H1 (cell line): ENCODE results near the gene AIG1.

Experiments used
- HDAC2 ChIP-seq, 2 experiments: fragments of 300-600 bp in 1 of 2; sonication (generic) in 1 of 2; IDR thresholded peaks; 2 replicates each; pipeline ENCODE4 v1.6.1; 2011 to 2012; ENCODE audit warnings: low read depth in 2 of 2, low read length in 2 of 2, mild to moderate bottlenecking in 2 of 2, moderate library complexity in 2 of 2, borderline replicate concordance in 1 of 2, inconsistent platforms in 1 of 2
- KDM4A ChIP-seq: IDR thresholded peaks from one replicate; pipeline ENCODE4 v1.7.1; 2012; ENCODE audit warnings: low read depth, mild to moderate bottlenecking, moderate library complexity, low read length, inconsistent platforms; ENCODE audit not compliant: severe bottlenecking
- POLR2A ChIP-seq, 2 experiments: IDR thresholded peaks; 1 replicate in 1 of 2; 2 replicates in 1 of 2; pipeline ENCODE4 v1.6.1; 2011; ENCODE audit warnings: low read depth in 2 of 2, low read length in 2 of 2, mild to moderate bottlenecking in 2 of 2; ENCODE audit errors: control extremely low read depth in 1 of 2
- TF ChIP-seq, protein P1 (sequence below), 3 experiments: IDR thresholded peaks; 1 replicate in 2 of 3; 2 replicates in 1 of 3; pipeline versions ENCODE4 v1.5.1 to v1.6.1; 2011; ENCODE audit warnings: low read length in 3 of 3, mild to moderate bottlenecking in 3 of 3, inconsistent platforms in 2 of 3, low read depth in 1 of 3, moderate library complexity in 1 of 3; ENCODE audit not compliant: insufficient read depth in 1 of 3; ENCODE audit errors: control extremely low read depth in 1 of 3

- TF ChIP-seq, protein P1, sequence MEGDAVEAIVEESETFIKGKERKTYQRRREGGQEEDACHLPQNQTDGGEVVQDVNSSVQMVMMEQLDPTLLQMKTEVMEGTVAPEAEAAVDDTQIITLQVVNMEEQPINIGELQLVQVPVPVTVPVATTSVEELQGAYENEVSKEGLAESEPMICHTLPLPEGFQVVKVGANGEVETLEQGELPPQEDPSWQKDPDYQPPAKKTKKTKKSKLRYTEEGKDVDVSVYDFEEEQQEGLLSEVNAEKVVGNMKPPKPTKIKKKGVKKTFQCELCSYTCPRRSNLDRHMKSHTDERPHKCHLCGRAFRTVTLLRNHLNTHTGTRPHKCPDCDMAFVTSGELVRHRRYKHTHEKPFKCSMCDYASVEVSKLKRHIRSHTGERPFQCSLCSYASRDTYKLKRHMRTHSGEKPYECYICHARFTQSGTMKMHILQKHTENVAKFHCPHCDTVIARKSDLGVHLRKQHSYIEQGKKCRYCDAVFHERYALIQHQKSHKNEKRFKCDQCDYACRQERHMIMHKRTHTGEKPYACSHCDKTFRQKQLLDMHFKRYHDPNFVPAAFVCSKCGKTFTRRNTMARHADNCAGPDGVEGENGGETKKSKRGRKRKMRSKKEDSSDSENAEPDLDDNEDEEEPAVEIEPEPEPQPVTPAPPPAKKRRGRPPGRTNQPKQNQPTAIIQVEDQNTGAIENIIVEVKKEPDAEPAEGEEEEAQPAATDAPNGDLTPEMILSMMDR (IDR thresholded peaks at IDR 0.05; ENCODE audit: control extremely low read depth in 1 of 3, insufficient read depth in 1 of 3, low read depth in 1 of 3, low read length in 3 of 3): no peak
- no peak for TF ChIP-seq POLR2A (IDR thresholded peaks at IDR 0.05; ENCODE audit: control extremely low read depth in 1 of 2, low read depth in 2 of 2, low read length in 2 of 2)
- no peak for TF ChIP-seq KDM4A
- no peak for TF ChIP-seq HDAC2 (IDR thresholded peaks at IDR 0.05; ENCODE audit: borderline replicate concordance in 1 of 2, low read depth in 2 of 2, low read length in 2 of 2)
Measured at GRCh38 chr6:143225929-143226328, 165.2 kb downstream of the AIG1 start.
